GM18505 (cell line): ENCODE measurements around the gene SEMA3B.
A peak's percentile ranks its signal among the peaks of the same experiment; 100 is the strongest.
"Not testable (repeated sequence)": the region's sequence is repeated elsewhere in the genome, so short reads cannot be mapped to it uniquely, and the experiment has no call there.

Source experiments
- ATAC-seq: cut with Tn5 transposase; IDR thresholded peaks from one replicate; pipeline ENCODE4 v1.9.1; 2021; ENCODE audit not compliant: unreplicated experiment
- POLR2A ChIP-seq: IDR thresholded peaks from 4 replicates; pipeline ENCODE4 v1.6.1; 2011; ENCODE audit warnings: borderline replicate concordance; ENCODE audit not compliant: insufficient read depth, insufficient read length; ENCODE audit errors: extremely low read depth

Gene SEMA3B

DNA sequence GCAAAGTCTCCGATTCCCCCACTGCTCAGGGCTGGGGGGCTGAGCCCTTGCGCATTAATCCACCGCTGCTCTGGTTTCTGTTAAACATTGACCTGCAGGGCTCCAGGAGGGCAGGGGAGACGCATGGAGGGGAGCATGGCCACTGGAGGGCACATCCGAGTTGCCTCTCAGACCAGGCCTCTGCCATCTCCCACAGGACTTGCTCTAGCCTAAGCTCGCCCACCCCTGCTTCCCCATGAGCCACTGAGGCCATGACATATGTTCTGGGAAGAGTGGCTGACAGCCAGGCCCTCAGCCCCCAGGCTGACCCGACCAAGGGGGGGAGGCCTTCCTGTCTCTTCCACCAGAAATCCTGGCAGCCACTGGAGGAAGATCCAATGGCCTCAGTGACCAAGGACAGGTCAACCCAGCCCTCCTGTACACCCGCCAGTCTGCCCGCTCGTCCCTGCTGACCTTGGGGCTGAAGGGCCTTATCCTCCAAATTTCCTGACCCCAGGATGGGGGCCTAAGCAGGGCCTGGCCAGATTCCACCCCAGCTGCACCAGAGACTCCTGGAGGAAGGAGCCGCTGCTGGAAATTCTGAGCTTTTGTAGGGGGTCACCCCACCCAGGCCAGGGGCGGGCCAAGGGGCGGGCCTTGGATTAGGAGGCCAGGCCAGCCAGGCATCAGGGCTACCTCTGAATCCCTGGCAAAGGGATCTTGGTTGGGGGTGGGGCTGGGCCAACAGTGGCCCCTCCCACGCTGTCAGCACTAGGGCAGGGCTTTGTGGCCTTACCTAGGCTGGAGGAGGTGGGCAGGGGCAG, 34.3 kb downstream of the SEMA3B start, which contains the start of gene HYAL1:
HYAL1 (minus strand) TSS at position 562 of the 803 bp plus-strand sequence. CDS start 618 bp downstream, outside the sequence.
- no peak for TF ChIP-seq POLR2A
- ATAC-seq: no peak

DNA sequence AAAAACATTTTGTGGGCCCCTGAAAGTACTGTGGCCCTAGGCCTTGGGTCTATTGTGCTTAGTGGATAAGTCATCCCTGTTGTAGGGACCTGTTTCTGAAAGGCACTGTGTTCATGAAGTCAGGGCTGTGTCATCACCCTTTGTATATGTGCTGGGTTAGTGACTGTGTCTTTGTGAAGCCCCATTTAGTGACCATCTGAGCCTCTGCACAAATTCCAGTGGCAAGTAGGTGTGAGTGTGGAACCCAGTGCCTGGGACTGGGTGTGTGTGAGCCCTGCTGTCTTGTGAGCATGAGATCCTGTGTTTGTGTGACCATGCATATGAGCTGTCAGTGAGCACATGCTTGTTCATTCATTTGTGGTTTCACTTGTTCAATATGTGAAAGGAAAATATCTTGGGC, 35.7 kb downstream of the SEMA3B start:
- no peak for ATAC-seq
- TF ChIP-seq POLR2A: no peak

DNA sequence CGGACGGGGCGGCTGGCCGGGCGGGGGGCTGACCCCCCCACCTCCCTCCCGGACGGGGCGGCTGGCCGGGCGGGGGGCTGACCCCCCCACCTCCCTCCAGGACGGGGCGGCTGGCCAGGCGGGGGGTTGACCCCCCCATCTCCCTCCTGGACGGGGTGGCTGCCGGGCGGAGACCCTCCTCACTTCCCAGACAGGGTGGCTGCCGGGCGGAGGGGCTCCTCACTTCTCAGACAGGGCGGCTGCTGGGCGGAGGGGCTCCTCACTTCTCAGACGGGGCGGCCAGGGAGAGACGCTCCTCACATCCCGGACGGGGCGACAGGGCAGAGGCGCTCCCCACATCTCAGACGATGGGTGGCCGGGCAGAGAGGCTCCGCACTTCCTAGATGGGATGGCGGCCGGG, 43.1 kb downstream of the SEMA3B start:
- not testable (repeated sequence) for ATAC-seq

DNA sequence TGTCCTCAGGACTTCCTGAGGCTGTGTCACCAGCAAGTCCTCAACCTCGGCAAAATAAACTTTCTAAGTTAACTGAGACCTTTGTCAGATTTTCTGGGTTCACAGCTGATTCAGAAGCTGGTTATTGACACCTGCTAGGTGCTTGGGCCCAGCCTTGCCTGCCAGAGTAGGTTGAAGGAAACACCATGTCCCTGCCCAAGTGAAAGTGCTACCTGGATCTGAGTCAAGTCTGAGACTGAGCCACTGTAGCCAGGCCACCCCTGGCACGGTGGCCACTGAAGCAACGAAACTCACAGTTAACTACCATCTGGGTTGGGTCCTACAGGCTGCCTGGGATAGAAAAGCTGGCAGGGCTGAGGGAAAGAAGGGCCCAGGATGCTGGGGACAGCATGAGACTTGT, 45.4 kb downstream of the SEMA3B start:
- no peak for ATAC-seq
- TF ChIP-seq POLR2A: no peak

DNA sequence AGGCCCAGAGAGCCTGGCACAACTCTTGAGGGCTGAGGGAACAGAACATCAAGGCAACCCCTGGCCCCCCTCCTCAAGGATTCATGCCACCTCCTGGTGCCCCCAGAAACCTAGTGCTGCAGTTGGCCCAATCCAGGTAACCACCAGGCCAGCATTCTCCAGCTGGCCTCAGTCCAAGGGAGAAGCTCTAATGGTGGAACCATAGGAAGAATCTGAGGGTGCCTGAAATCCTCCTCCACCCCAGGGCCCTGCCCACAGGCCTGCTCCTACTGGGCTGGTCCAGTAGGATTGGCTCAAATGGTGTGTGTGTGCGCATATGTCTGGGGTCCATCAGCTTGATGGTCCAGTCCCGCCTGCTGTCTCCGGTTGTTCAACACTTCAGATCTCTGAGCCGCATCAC, 45.9 kb downstream of the SEMA3B start:
- TF ChIP-seq POLR2A: no peak
- no peak for ATAC-seq

DNA sequence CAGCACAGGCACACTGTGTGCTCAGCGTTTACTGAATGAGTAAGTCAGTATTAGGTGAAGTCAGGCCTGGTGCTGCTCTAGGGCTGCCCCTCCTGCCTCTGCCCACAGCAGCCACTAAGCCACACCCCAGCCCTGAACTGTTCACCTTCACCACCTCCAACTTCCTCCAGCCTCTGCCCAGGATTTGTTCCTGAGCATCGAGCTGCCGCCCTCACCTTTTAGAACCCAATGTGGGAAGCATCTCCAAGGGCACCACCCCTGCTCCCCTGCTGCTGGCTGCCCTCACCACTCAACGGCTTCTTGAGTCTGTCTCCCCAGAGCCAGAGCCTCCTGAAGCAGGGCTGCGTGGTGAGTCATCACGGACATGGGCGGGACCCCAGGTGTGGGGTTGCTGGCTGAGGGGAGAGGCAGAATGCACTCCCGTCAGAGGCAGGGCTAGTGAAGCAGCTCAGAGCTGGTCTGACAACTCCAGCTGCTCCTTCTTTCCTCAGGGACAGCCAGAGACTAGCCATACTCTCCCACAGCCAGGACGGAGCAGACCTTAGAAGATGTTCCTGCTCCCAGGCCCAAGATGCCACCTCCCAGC, 47.8 kb downstream of the SEMA3B start:
- no peak for TF ChIP-seq POLR2A

DNA sequence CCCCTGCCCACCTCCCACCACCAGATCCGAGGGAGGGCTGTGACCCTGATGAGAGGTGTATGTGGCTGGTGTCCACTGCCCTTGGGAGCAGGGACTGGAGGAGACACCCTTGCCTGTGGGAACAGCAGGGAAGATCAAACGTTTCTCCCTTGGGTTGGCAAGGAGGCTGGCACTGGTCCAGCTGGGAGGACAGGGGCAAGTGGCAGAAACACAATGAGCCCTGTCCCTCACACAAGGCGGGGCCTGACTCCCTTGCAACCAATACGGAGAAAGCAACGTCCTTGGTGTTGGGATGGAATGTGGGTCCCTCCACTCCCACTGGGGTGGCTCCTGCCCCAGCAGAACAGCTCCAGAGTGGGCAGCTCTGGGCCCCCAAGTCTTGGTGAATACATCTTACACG, 48.4 kb downstream of the SEMA3B start:
- ATAC-seq: no peak
- no peak for TF ChIP-seq POLR2A

More for the DNA sequence above, 47.8 kb downstream of the SEMA3B start:
- ATAC-seq: no peak

DNA sequence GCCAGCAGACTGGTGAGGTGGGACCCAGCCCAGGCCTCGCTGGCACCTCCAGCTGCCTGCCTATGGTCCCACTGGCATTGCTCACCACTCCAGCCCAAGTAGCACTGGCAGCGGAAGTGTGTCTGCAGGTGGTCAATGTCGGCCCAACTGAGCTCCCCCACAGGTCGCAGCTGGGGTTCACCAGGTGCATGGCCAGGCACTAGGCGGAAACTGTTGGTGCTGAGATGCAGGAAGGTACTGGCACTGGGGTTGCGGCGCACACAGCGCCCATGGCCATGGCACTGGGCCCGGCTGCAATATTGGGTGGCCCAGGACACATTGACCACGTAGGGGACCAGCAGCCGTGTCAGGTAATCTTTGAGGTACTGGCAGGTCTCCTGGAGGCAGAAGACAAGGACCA, 49.2 kb downstream of the SEMA3B start:
- no peak for ATAC-seq
- TF ChIP-seq POLR2A: no peak

DNA sequence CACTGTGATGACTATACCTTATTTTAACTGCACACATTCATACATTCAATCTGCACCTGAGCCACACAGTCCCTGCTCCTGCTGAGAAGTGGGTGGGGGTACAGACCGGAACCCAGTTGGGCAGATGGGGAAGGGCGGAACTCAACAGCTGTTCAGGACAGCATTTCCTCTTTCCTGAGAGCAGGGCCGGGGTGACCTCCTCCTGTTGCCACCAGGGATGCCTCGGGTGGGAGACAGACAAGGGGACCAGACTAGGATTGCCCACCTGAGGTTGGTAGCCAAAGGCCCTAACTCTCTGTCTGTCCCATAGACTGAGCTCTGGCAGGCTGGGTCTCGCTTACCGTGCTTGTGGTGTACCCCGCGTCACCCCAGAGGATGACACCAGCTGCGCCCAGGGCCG, 49.7 kb downstream of the SEMA3B start:
- TF ChIP-seq POLR2A: no peak
- no peak for ATAC-seq

DNA sequence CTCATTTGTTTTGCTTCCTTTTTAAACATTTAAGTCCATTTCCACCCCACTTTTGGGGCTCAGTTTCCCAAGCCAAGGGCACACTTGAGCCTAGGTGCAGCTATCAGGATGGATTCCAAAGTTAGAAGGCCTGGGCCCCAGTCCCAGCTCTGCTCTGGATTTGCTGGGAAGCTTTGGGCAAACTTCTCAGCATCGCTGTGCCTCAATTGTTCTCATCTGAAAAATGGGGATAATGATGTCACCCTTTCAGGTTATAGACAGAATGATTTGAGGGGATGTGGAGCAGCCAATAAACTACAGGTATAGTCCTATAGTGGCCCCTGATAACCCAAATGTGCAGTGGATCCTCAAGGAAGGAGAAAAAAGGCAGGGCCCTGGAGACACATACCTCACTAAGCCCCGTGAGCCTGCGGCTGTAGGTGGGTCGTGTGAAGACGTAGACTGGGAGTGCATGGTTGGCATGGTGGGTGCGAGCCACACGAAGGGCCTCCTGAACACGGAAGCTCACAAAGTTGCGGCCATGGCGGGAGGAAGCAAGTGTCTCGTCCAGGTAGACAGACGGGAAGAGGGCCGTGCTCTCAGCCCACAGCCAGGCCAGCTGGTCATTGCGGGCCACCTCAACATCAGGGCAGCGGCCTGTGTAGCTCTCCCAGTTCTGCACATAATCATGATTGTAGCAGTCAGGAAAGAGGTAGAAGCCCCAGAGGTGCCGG, 50.4 kb downstream of the SEMA3B start:
- no peak for ATAC-seq
- TF ChIP-seq POLR2A: no peak

DNA sequence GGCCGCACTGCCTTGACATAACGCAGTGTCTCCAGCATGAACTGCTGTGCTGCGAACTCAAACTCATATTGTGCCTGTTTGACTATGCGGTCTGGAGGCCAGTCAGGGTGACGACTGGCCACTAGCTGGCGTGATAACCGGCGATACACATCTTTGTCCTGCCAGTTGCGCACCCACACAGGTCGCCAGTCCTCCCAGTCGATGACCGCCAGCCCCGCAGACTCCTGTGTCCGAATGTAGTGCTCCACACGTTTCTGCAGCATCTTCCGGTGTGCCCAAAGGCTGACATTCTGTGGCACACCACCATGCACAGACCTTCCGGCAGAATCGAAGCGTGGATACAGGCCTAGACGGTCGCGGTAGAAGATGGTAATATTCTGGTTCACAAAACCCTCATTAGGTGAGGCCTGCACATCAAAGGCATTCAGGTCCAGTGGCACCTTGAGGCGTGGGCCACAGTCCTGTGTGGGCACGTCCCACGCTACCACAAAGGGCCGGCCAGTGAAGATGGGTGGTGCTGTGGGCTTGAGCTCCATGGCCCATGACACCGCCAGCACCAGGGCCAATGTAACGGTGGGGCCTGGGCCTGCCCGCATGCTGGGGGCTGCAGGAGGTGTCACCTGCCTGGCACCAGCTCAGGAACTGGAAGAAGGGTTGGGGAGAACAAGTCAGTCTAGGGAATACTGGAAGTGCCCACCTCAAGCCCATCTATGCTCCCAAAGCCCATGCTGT, 51.1 kb downstream of the SEMA3B start:
- TF ChIP-seq POLR2A: no peak
- no peak for ATAC-seq

DNA sequence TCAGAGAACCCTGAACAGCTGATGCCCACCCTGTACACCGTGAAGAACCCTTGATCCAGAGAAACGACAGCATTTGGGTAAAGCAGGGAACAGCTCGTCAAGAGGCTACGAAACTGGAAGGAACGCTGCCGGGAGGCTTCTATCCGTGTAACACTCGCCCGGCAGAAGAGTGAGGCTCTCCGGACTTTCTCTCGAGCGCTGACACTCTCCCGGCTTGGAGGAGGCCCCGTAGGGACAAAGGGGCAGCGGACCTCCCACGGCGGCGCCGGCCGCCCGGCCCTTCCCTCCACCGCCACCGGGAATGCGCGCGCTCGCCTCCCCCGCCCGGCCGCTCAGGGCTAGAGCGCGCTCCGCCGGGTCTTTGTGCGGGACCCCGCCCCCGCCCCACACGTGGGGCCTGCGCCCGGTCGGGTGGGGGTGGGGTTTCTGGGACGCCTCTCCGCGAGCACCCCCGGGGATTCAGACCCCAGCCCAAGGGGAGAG, 51.9 kb downstream of the SEMA3B start:
- no peak for TF ChIP-seq POLR2A
- ATAC-seq: peak; percentile 41
